ENCODE results near the gene PIGV.
"Not testable (repeated sequence)": the region's sequence is repeated elsewhere in the genome, so short reads cannot be mapped to it uniquely, and the experiment has no call there.

- TF ChIP-seq POLR2AphosphoS5 (IDR thresholded peaks at IDR 0.05); CTCF (IDR thresholded peaks at IDR 0.05); EP300 (IDR thresholded peaks at IDR 0.05); POLR2A (IDR thresholded peaks at IDR 0.05; ENCODE audit: low read depth): not testable (repeated sequence)
These were observed 49.9 kb downstream of the PIGV start for GRCh38 chr1:26837665-26838064.

Measured in esophagus muscularis mucosa (tissue), 4 donors.